ENCODE data around the gene DNAH14. TPM values are rescaled to one million over a fixed set of nuclear protein-coding genes. Genes with fewer than 3 reads are reported as not detected.

Gene DNAH14
- polyA plus RNA-seq, 1 donor (not counting 4 experiments of a cell fraction or from before 2014, with no cell fraction given): 6.4 TPM

DNA sequence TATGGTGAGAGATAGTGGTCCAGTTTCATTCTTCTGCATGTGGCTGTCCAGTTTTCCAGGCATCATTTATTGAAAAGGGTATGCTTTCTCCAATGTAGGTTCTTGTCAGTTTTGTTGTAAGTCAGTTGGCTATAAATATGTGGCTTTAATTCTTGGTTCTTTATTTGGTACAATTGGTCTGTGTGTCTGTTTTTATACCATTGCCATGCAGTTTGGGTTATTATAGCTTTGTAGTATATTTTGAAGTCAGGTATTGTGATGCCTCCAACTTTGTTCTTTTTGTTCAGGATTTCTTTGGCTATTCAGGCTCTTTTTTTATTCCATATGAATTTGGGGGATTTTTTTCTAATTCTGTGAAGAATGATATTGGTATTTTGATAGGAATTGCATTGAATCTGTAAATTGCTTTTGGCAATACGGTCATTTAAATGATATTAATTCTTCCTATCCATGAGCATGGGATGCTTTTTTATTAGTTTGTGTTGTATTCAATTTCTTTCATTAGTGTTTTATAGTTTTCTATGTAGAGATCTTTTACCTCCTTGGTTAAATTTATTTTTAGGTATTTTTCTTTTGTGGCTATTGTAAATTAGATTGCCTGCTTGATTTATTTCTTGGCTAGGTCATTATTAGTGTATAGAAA is 3.3 kb downstream of the DNAH14 start:
- Histone ChIP-seq H4K20me1 (ENCODE audit: control insufficient read depth, extremely low read depth, insufficient read depth, low read length) (no peaks in the 10 kb centered on the region), H3K27ac (ENCODE audit: control insufficient read depth, insufficient read depth, low read length) (no peak overlapping the region), H3K9me1 (ENCODE audit: control insufficient read depth, extremely low read depth, insufficient read depth, low read length) (no peaks in the 10 kb centered on the region), H3K4me3 (ENCODE audit: control insufficient read depth in 2 of 3, extremely low read depth in 1 of 3, insufficient read depth in 2 of 3, low read depth in 1 of 3, low read length in 3 of 3) (no peak overlapping the region), H3K9me3 (ENCODE audit: control insufficient read depth, low read depth, low read length) (peaks cover 2% of the 10 kb centered on the region), H3K9ac (ENCODE audit: control insufficient read depth, extremely low read depth, insufficient read depth, low read length) (no peak overlapping the region), H3K36me3 (ENCODE audit: control insufficient read depth in 2 of 2, extremely low read depth in 1 of 2, insufficient read depth in 2 of 2, low read length in 2 of 2) (no peaks in the 10 kb centered on the region), H3K4me1 (ENCODE audit: control insufficient read depth, extremely low read depth, insufficient read depth, low read length) (no peaks in the 10 kb centered on the region), H2AFZ (ENCODE audit: control insufficient read depth, low read length) (no peak overlapping the region), H3K4me2 (ENCODE audit: control insufficient read depth, extremely low read depth, insufficient read depth, low read depth, low read length) (no peak overlapping the region), H3K79me2 (ENCODE audit: control insufficient read depth, insufficient read depth, low read length) (no peaks in the 10 kb centered on the region), H3K27me3 (ENCODE audit: control insufficient read depth, extremely low read depth, insufficient read depth, low read length) (no peaks in the 10 kb centered on the region)
- DNase-seq (ENCODE audit: low read depth, low spot score) (no peak), FAIRE-seq (no peak)
- dilution Hi-C loops (cut with MboI; ENCODE audit: extremely low pct_ligation_motif_present, low sequenced_read_pairs): no loop called here
- TF ChIP-seq, protein P1, sequence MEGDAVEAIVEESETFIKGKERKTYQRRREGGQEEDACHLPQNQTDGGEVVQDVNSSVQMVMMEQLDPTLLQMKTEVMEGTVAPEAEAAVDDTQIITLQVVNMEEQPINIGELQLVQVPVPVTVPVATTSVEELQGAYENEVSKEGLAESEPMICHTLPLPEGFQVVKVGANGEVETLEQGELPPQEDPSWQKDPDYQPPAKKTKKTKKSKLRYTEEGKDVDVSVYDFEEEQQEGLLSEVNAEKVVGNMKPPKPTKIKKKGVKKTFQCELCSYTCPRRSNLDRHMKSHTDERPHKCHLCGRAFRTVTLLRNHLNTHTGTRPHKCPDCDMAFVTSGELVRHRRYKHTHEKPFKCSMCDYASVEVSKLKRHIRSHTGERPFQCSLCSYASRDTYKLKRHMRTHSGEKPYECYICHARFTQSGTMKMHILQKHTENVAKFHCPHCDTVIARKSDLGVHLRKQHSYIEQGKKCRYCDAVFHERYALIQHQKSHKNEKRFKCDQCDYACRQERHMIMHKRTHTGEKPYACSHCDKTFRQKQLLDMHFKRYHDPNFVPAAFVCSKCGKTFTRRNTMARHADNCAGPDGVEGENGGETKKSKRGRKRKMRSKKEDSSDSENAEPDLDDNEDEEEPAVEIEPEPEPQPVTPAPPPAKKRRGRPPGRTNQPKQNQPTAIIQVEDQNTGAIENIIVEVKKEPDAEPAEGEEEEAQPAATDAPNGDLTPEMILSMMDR (optimal IDR thresholded peaks at IDR 0.05 in 1 of 3, IDR thresholded peaks at IDR 0.05 in 1 of 3, conservative IDR thresholded peaks at IDR 0.05 in 1 of 3; ENCODE audit: extremely low read depth in 1 of 3, insufficient read depth in 2 of 3, low read length in 3 of 3): no peak
- TF ChIP-seq EZH2 (IDR thresholded peaks at IDR 0.05; ENCODE audit: low read length): no peak

DNA sequence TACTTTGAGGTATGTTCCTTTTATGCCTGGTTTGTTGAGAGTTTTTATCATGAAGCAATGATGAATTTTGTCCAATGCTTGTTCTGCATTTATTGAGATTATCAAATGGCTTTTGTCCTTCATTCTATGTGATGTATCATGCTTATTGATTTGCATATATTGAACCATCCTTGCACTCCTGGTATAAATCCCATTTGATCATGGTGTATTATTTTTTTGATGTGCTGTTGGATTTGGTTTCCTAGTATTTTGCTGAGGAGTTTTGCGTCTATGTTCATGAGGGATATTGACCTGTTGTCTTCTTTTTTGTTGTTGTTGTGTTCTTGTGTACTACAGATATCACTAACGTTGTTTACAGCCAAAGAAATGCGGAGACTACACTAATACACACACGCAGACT is 4.1 kb downstream of the DNAH14 start:
- no peak for FAIRE-seq
- TF ChIP-seq EZH2 (IDR thresholded peaks at IDR 0.05; ENCODE audit: low read length): no peak
- TF ChIP-seq, protein P1 (optimal IDR thresholded peaks at IDR 0.05 in 1 of 3, IDR thresholded peaks at IDR 0.05 in 1 of 3, conservative IDR thresholded peaks at IDR 0.05 in 1 of 3; ENCODE audit: extremely low read depth in 1 of 3, insufficient read depth in 2 of 3, low read length in 3 of 3): no peak
- Histone ChIP-seq H2AFZ (ENCODE audit: control insufficient read depth, low read length) (no peak overlapping the region), H3K9me1 (ENCODE audit: control insufficient read depth, extremely low read depth, insufficient read depth, low read length) (no peaks in the 10 kb centered on the region), H3K4me2 (ENCODE audit: control insufficient read depth, extremely low read depth, insufficient read depth, low read depth, low read length) (no peak overlapping the region), H3K27me3 (ENCODE audit: control insufficient read depth, extremely low read depth, insufficient read depth, low read length) (no peaks in the 10 kb centered on the region), H3K9me3 (ENCODE audit: control insufficient read depth, low read depth, low read length) (peaks cover 2% of the 10 kb centered on the region), H4K20me1 (ENCODE audit: control insufficient read depth, extremely low read depth, insufficient read depth, low read length) (no peaks in the 10 kb centered on the region), H3K27ac (ENCODE audit: control insufficient read depth, insufficient read depth, low read length) (no peak overlapping the region), H3K79me2 (ENCODE audit: control insufficient read depth, insufficient read depth, low read length) (no peaks in the 10 kb centered on the region), H3K36me3 (ENCODE audit: control insufficient read depth in 2 of 2, extremely low read depth in 1 of 2, insufficient read depth in 2 of 2, low read length in 2 of 2) (no peaks in the 10 kb centered on the region), H3K4me3 (ENCODE audit: control insufficient read depth in 2 of 3, extremely low read depth in 1 of 3, insufficient read depth in 2 of 3, low read depth in 1 of 3, low read length in 3 of 3) (no peak overlapping the region), H3K4me1 (ENCODE audit: control insufficient read depth, extremely low read depth, insufficient read depth, low read length) (no peaks in the 10 kb centered on the region), H3K9ac (ENCODE audit: control insufficient read depth, extremely low read depth, insufficient read depth, low read length) (no peak overlapping the region)
- dilution Hi-C loops (cut with MboI; ENCODE audit: extremely low pct_ligation_motif_present, low sequenced_read_pairs): no loop called here
- no peak for DNase-seq (ENCODE audit: low read depth, low spot score)
